ENCODE results near the gene RXRA. TPM values are rescaled to one million over a fixed set of nuclear protein-coding genes. Genes with fewer than 3 reads are reported as not detected.

RXRA gene
- total RNA-seq, 6 experiments from 2014 or later, result 23.2 to 31.9 (median 28.0) TPM

- no peak for TF ChIP-seq CTCF (IDR thresholded peaks at IDR 0.05)
- Mint-ChIP-seq H3K27ac (no peak overlapping the region), H3K9me3 (no peaks in the 10 kb centered on the region), H3K4me1 (ENCODE audit: low read depth) (peaks cover 8% of the 10 kb centered on the region), H3K36me3 (ENCODE audit: low read depth) (no peaks in the 10 kb centered on the region), H3K27me3 (ENCODE audit: insufficient read depth) (peaks cover 2% of the 10 kb centered on the region), H3K4me3 (no peak overlapping the region)
- no peak for DNase-seq
These were observed 58.7 kb downstream of the RXRA start for GRCh38 chr9:134384811-134385479.

GRCh38 chr9:134385915-134386314 lies 59.7 kb downstream of the RXRA start:
- Mint-ChIP-seq H3K9me3 (no peaks in the 10 kb centered on the region), H3K27ac (no peak overlapping the region), H3K36me3 (ENCODE audit: low read depth) (no peaks in the 10 kb centered on the region), H3K27me3 (ENCODE audit: insufficient read depth) (peaks cover 2% of the 10 kb centered on the region), H3K4me1 (ENCODE audit: low read depth) (peaks cover 8% of the 10 kb centered on the region), H3K4me3 (no peak overlapping the region)
- no peak for DNase-seq
- TF ChIP-seq CTCF (IDR thresholded peaks at IDR 0.05), result no peak

- H3K27ac Mint-ChIP-seq, result no peak overlapping the region
- no peak for DNase-seq
- TF ChIP-seq CTCF (IDR thresholded peaks at IDR 0.05), result no peak
- no peaks in the 10 kb centered on the region for H3K36me3 Mint-ChIP-seq (ENCODE audit: low read depth)
- H3K4me1 Mint-ChIP-seq (ENCODE audit: low read depth), result peaks cover 8% of the 10 kb centered on the region
- no peak overlapping the region for H3K4me3 Mint-ChIP-seq
- H3K27me3 Mint-ChIP-seq (ENCODE audit: insufficient read depth), result peaks cover 2% of the 10 kb centered on the region
- no peaks in the 10 kb centered on the region for H3K9me3 Mint-ChIP-seq
These were observed 60.9 kb downstream of the RXRA start for GRCh38 chr9:134386951-134387831.

GRCh38 chr9:134388289-134388808 lies 62.1 kb downstream of the RXRA start:
- Mint-ChIP-seq H3K36me3 (ENCODE audit: low read depth) (no peaks in the 10 kb centered on the region), H3K27ac (no peak overlapping the region), H3K27me3 (ENCODE audit: insufficient read depth) (peaks cover 2% of the 10 kb centered on the region), H3K4me1 (ENCODE audit: low read depth) (peaks cover 8% of the 10 kb centered on the region), H3K9me3 (no peaks in the 10 kb centered on the region), H3K4me3 (no peak overlapping the region)
- no peak for DNase-seq
- no peak for TF ChIP-seq CTCF (IDR thresholded peaks at IDR 0.05)

- H3K4me3 Mint-ChIP-seq, result no peak overlapping the region
- H3K27ac Mint-ChIP-seq, result no peak overlapping the region
- no peak for TF ChIP-seq CTCF (IDR thresholded peaks at IDR 0.05)
- no peaks in the 10 kb centered on the region for H3K36me3 Mint-ChIP-seq (ENCODE audit: low read depth)
- H3K9me3 Mint-ChIP-seq, result no peaks in the 10 kb centered on the region
- peaks cover 2% of the 10 kb centered on the region for H3K27me3 Mint-ChIP-seq (ENCODE audit: insufficient read depth)
- DNase-seq, result no peak
- H3K4me1 Mint-ChIP-seq (ENCODE audit: low read depth), result peaks cover 8% of the 10 kb centered on the region
These were observed 62.7 kb downstream of the RXRA start for GRCh38 chr9:134388976-134389375.
